Gastroesophageal sphincter (tissue), 3 donors: ENCODE data around the gene CASP10.

ENCODE experiments used
- POLR2A ChIP-seq, 2 donors: fragments of 450-650 bp; IDR thresholded peaks; one replicate each; pipeline ENCODE4 v1.6.1; 2017; ENCODE audit warnings: antibody characterized with exemption in 2 of 2, mild to moderate bottlenecking in 2 of 2, moderate library complexity in 1 of 2
- TF ChIP-seq, protein P1 (sequence below), 4 experiments: fragments of 200-600 bp in 2 of 4; fragments of 450-650 bp in 2 of 4; sonication (generic) in 1 of 4; IDR thresholded peaks; one replicate each; pipeline ENCODE4 v1.5.1; 2017 to 2019; ENCODE audit warnings: antibody characterized with exemption in 4 of 4, mild to moderate bottlenecking in 2 of 4, moderate library complexity in 2 of 4

DNA sequence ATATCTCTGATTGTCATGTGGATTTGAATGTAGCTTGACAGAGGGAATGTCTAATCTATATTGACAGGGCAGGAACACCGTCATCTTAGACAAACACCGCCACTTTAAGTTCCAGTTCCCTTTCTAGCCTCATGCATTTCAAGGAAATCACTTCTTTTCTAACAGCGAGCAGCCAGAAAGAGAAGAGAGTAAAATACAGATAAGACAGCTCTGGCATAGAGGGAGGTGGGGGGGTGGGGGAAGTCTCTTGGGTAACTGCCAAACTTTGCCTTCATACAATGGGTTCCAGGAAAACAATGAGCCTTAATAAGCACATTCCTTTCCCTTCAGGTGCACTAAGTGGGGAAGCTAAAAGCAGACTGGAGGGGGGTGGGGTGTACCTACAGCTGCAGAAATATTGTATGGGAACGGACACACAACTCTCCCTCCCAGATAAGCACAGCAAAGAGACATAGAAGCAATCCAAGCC lies 37.2 kb downstream of the CASP10 start:
- TF ChIP-seq POLR2A (IDR thresholded peaks at IDR 0.05), result no peak
- TF ChIP-seq, protein P1, sequence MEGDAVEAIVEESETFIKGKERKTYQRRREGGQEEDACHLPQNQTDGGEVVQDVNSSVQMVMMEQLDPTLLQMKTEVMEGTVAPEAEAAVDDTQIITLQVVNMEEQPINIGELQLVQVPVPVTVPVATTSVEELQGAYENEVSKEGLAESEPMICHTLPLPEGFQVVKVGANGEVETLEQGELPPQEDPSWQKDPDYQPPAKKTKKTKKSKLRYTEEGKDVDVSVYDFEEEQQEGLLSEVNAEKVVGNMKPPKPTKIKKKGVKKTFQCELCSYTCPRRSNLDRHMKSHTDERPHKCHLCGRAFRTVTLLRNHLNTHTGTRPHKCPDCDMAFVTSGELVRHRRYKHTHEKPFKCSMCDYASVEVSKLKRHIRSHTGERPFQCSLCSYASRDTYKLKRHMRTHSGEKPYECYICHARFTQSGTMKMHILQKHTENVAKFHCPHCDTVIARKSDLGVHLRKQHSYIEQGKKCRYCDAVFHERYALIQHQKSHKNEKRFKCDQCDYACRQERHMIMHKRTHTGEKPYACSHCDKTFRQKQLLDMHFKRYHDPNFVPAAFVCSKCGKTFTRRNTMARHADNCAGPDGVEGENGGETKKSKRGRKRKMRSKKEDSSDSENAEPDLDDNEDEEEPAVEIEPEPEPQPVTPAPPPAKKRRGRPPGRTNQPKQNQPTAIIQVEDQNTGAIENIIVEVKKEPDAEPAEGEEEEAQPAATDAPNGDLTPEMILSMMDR (IDR thresholded peaks at IDR 0.05), result no peak
